Measurements from ENCODE around the gene OR52N2.

DNA sequence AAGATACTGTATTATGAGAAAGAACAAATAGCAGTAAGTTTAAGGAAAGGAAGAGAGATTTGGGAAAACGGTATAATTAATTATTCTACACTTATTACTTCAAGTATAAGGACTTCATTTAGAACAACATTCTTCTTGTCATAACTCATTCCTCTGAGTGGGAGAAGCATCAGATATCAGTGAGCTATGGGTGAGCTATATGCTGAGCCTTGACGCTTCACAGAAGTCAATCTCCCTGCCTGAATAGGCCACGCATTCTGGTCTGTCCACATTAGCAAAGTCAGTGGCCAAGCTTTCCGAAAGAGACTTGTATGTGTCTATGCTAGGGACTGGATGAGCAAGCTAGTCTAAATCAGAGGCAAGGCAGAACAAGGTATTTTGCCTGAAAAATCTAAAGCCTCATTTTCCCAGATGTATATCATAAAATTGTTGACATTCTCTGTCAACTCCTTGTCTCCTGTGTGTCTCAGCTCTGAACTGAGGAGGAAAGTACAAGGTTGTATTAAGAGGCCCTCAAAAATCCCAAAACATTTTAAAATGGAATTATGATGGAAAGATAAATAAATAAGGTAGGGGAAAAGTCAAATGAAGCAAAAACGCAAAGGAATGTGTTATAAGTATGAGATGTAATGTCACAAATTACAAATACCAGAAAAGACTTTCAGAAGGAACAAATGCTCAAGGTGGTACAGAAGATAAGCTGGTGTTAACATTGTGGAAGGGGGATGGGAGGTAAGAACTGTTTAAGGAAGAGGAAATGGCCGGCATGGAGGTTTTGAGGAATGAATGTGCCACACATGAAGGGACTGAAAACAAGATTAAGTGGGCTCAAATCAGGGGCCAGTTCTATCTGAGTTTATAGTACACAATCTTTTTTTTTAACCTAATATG lies 1.4 kb downstream of the OR52N2 start:
- no peak for TF ChIP-seq POLR2A (IDR thresholded peaks at IDR 0.05; ENCODE audit: low read length)
- no peak for TF ChIP-seq GATA1 (IDR thresholded peaks at IDR 0.05; ENCODE audit: low read depth, low read length)

All from erythroblast (primary cell).